Amniotic epithelial cell (primary cell): ENCODE measurements around the gene CACNA1C.

ENCODE experiments used
- DNase-seq: peaks from one replicate; pipeline ENCODE4 v3.0.0-alpha.2; 2010; ENCODE audit warnings: low read depth

The CACNA1C gene

GRCh38 chr12:2588345-2588744, 535.6 kb downstream of the CACNA1C start:
- no peak for DNase-seq

- DNase-seq: no peak
Observed at GRCh38 chr12:2589381-2589780, 536.6 kb downstream of the CACNA1C start.

GRCh38 chr12:2593045-2593444, 540.3 kb downstream of the CACNA1C start:
- no peak for DNase-seq

- DNase-seq: no peak
Observed at GRCh38 chr12:2596441-2596840, 543.7 kb downstream of the CACNA1C start.

- DNase-seq: no peak
Observed at GRCh38 chr12:2605301-2605700, 552.5 kb downstream of the CACNA1C start.

- DNase-seq: no peak
Observed at GRCh38 chr12:2606186-2606910, 553.6 kb downstream of the CACNA1C start.

- DNase-seq: no peak
Observed at GRCh38 chr12:2607881-2608607, 555.3 kb downstream of the CACNA1C start.

GRCh38 chr12:2608608-2608945, 555.8 kb downstream of the CACNA1C start:
- no peak for DNase-seq

GRCh38 chr12:2609020-2609419, 556.2 kb downstream of the CACNA1C start:
- DNase-seq: no peak

GRCh38 chr12:2610358-2610757, 557.6 kb downstream of the CACNA1C start:
- no peak for DNase-seq

GRCh38 chr12:2613326-2614073, 560.7 kb downstream of the CACNA1C start:
- DNase-seq: peak; percentile 91

- no peak for DNase-seq
Observed at GRCh38 chr12:2614341-2614740, 561.6 kb downstream of the CACNA1C start.

- peak; percentile 36 for DNase-seq
Observed at GRCh38 chr12:2615665-2616402, 563.0 kb downstream of the CACNA1C start.

GRCh38 chr12:2616763-2617162, 564.0 kb downstream of the CACNA1C start:
- DNase-seq: no peak

GRCh38 chr12:2617365-2617764, 564.6 kb downstream of the CACNA1C start:
- no peak for DNase-seq

- DNase-seq: no peak
Observed at GRCh38 chr12:2618291-2618995, 565.7 kb downstream of the CACNA1C start.

- DNase-seq: no peak
Observed at GRCh38 chr12:2619136-2619535, 566.3 kb downstream of the CACNA1C start.

- no peak for DNase-seq
Observed at GRCh38 chr12:2622460-2622859, 569.7 kb downstream of the CACNA1C start.

- no peak for DNase-seq
Observed at GRCh38 chr12:2623472-2623871, 570.7 kb downstream of the CACNA1C start.

GRCh38 chr12:2624543-2625288, 571.9 kb downstream of the CACNA1C start:
- peak; percentile 2 for DNase-seq

- DNase-seq: no peak
Observed at GRCh38 chr12:2625289-2625612, 572.5 kb downstream of the CACNA1C start.
